Thyroid gland (tissue), 4 donors: Measurements from ENCODE around the gene ARNT2.

ENCODE experiments used
- POLR2A ChIP-seq, 2 donors: fragments of 450-650 bp; IDR thresholded peaks; one replicate each; pipeline ENCODE4 v1.6.1; 2017; ENCODE audit warnings: antibody characterized with exemption in 2 of 2, mild to moderate bottlenecking in 2 of 2, moderate library complexity in 1 of 2
- TF ChIP-seq, protein P1 (sequence below), 6 experiments: fragments of 200-600 bp in 3 of 6; fragments of 450-650 bp in 3 of 6; sonication (generic) in 3 of 6; IDR thresholded peaks; one replicate each; pipeline ENCODE4 v1.5.1; 2016 to 2019; ENCODE audit warnings: antibody characterized with exemption in 6 of 6, mild to moderate bottlenecking in 2 of 6, inconsistent platforms in 1 of 6, moderate library complexity in 1 of 6

GRCh38 chr15:80461356-80462095, 57.3 kb downstream of the ARNT2 start:
- TF ChIP-seq, protein P1, sequence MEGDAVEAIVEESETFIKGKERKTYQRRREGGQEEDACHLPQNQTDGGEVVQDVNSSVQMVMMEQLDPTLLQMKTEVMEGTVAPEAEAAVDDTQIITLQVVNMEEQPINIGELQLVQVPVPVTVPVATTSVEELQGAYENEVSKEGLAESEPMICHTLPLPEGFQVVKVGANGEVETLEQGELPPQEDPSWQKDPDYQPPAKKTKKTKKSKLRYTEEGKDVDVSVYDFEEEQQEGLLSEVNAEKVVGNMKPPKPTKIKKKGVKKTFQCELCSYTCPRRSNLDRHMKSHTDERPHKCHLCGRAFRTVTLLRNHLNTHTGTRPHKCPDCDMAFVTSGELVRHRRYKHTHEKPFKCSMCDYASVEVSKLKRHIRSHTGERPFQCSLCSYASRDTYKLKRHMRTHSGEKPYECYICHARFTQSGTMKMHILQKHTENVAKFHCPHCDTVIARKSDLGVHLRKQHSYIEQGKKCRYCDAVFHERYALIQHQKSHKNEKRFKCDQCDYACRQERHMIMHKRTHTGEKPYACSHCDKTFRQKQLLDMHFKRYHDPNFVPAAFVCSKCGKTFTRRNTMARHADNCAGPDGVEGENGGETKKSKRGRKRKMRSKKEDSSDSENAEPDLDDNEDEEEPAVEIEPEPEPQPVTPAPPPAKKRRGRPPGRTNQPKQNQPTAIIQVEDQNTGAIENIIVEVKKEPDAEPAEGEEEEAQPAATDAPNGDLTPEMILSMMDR (IDR thresholded peaks at IDR 0.05): no peak
- TF ChIP-seq POLR2A (IDR thresholded peaks at IDR 0.05): no peak
